ENCODE data around the gene IREB2. TPM values are rescaled to one million over a fixed set of nuclear protein-coding genes. Genes with fewer than 3 reads are reported as not detected.

Gene IREB2
- total and polyA plus RNA-seq, 4 donors = 9.8 to 71.5 (median 38.4) TPM

GRCh38 chr15:78415284-78415683 lies 22.7 kb upstream of the IREB2 start:
- Histone ChIP-seq H3K9ac (ENCODE audit: insufficient read depth in 1 of 2, low read length in 2 of 2) (no peak overlapping the region), H3K27ac (ENCODE audit: low read depth in 1 of 2, low read length in 1 of 2) (no peak overlapping the region), H3K9me3 (ENCODE audit: control insufficient read depth in 4 of 4, insufficient read depth in 3 of 4, low read length in 3 of 4) (no peaks in the 10 kb centered on the region), H3K36me3 (ENCODE audit: control insufficient read depth in 4 of 4, insufficient read depth in 4 of 4, low read length in 4 of 4) (no peaks in the 10 kb centered on the region), H3K4me1 (ENCODE audit: control insufficient read depth in 5 of 5, insufficient read depth in 5 of 5, low read length in 5 of 5) (peaks cover 0 to 12% (median 0%) of the 10 kb centered on the region in 5 donors), H3K4me3 (no peak overlapping the region), H3K27me3 (ENCODE audit: control insufficient read depth in 3 of 3, insufficient read depth in 3 of 3, low read length in 2 of 3) (no peaks in the 10 kb centered on the region)
- DNase-seq (peak in 2 of 3 donors; percentile 41 to 56), ATAC-seq (ENCODE audit: insufficient read depth, low FRiP score) (no peak)
- TF ChIP-seq CTCF (IDR thresholded peaks at IDR 0.05; ENCODE audit: control extremely low read depth, extremely low read depth) = no peak
- WGBS, 2 donors = 72 to 81% methylated on average over 4 of the region's 4 CpGs

- TF ChIP-seq CTCF (IDR thresholded peaks at IDR 0.05; ENCODE audit: control extremely low read depth, extremely low read depth) = no peak
- Histone ChIP-seq H3K9ac (ENCODE audit: insufficient read depth in 1 of 2, low read length in 2 of 2) (no peak overlapping the region), H3K4me3 (no peak overlapping the region), H3K27me3 (ENCODE audit: control insufficient read depth in 3 of 3, insufficient read depth in 3 of 3, low read length in 2 of 3) (no peaks in the 10 kb centered on the region), H3K36me3 (ENCODE audit: control insufficient read depth in 4 of 4, insufficient read depth in 4 of 4, low read length in 4 of 4) (no peaks in the 10 kb centered on the region), H3K27ac (ENCODE audit: low read depth in 1 of 2, low read length in 1 of 2) (no peak overlapping the region), H3K9me3 (ENCODE audit: control insufficient read depth in 4 of 4, insufficient read depth in 3 of 4, low read length in 3 of 4) (peaks cover 0 to 2% (median 0%) of the 10 kb centered on the region in 4 donors), H3K4me1 (ENCODE audit: control insufficient read depth in 5 of 5, insufficient read depth in 5 of 5, low read length in 5 of 5) (peaks cover 0 to 12% (median 0%) of the 10 kb centered on the region in 5 donors)
- WGBS, 2 donors = 70 to 84% methylated on average over 8 of the region's 8 CpGs
- DNase-seq (no peak), ATAC-seq (ENCODE audit: insufficient read depth, low FRiP score) (no peak)
These were observed 20.0 kb upstream of the IREB2 start for GRCh38 chr15:78417754-78418630.

GRCh38 chr15:78418686-78419085 lies 19.3 kb upstream of the IREB2 start:
- Histone ChIP-seq H3K4me1 (ENCODE audit: control insufficient read depth in 5 of 5, insufficient read depth in 5 of 5, low read length in 5 of 5) (peaks cover 0 to 12% (median 0%) of the 10 kb centered on the region in 5 donors), H3K27me3 (ENCODE audit: control insufficient read depth in 3 of 3, insufficient read depth in 3 of 3, low read length in 2 of 3) (no peaks in the 10 kb centered on the region), H3K4me3 (no peak overlapping the region), H3K36me3 (ENCODE audit: control insufficient read depth in 4 of 4, insufficient read depth in 4 of 4, low read length in 4 of 4) (no peaks in the 10 kb centered on the region), H3K9me3 (ENCODE audit: control insufficient read depth in 4 of 4, insufficient read depth in 3 of 4, low read length in 3 of 4) (peaks cover 0 to 2% (median 0%) of the 10 kb centered on the region in 4 donors), H3K9ac (ENCODE audit: insufficient read depth in 1 of 2, low read length in 2 of 2) (no peak overlapping the region), H3K27ac (ENCODE audit: low read depth in 1 of 2, low read length in 1 of 2) (no peak overlapping the region)
- 74 to 79% methylated on average over 9 of the region's 9 CpGs for WGBS, 2 donors
- ATAC-seq (ENCODE audit: insufficient read depth, low FRiP score) (no peak), DNase-seq (peak in 1 of 3 donors; percentile 16)
- no peak for TF ChIP-seq CTCF (IDR thresholded peaks at IDR 0.05; ENCODE audit: control extremely low read depth, extremely low read depth)
